Transverse colon (tissue), 4 donors: Measurements from ENCODE around the gene ZNF521. TPM values are rescaled to one million over a fixed set of nuclear protein-coding genes. Genes with fewer than 3 reads are reported as not detected.

Source experiments
- DNase-seq: peaks from one replicate; pipeline ENCODE4 v3.0.0-alpha.2; 2019
- H3K27ac ChIP-seq, 4 donors: fragments of 200-600 bp; sonication (generic); 2 replicates each; pipeline ENCODE4 v1.5.1; 2016 to 2018; ENCODE audit warnings: inconsistent platforms in 4 of 4
- H3K27me3 ChIP-seq: fragments of 200-600 bp; sonication (generic); 2 replicates; pipeline ENCODE4 v1.5.1; 2017; ENCODE audit warnings: inconsistent platforms
- H3K36me3 ChIP-seq, 4 donors: fragments of 200-600 bp; sonication (generic); 2 replicates each; pipeline ENCODE4 v1.5.1; 2017 to 2019; ENCODE audit warnings: inconsistent platforms in 4 of 4
- H3K4me1 ChIP-seq, 4 donors: fragments of 200-600 bp; sonication (generic); 2 replicates each; pipeline ENCODE4 v1.5.1; 2017 to 2020; ENCODE audit warnings: inconsistent platforms in 4 of 4
- H3K4me3 ChIP-seq, 4 donors: fragments of 200-600 bp; sonication (generic); 1 replicate in 1 of 4; 2 replicates in 3 of 4; pipeline versions ENCODE4 v1.5.1 to v1.6.1; 2017 to 2019; ENCODE audit warnings: inconsistent platforms in 4 of 4
- H3K9me3 ChIP-seq, 2 donors: fragments of 200-600 bp; sonication (generic); 2 replicates each; pipeline ENCODE4 v1.5.1; 2017 to 2019; ENCODE audit warnings: inconsistent platforms in 2 of 2
- CTCF ChIP-seq, 5 experiments: fragments of 200-600 bp in 3 of 5; fragments of 450-650 bp in 2 of 5; sonication (generic) in 3 of 5; IDR thresholded peaks; 1 replicate in 2 of 5; 2 replicates in 3 of 5; pipeline ENCODE4 v1.5.1; 2016 to 2017; ENCODE audit warnings: antibody characterized with exemption in 5 of 5, inconsistent platforms in 3 of 5, mild to moderate bottlenecking in 2 of 5, moderate library complexity in 1 of 5
- EP300 ChIP-seq: sonication (generic); formaldehyde crosslinking; IDR thresholded peaks from one replicate; pipeline ENCODE4 v1.6.1; 2017; ENCODE audit warnings: antibody characterized with exemption, low read depth
- POLR2A ChIP-seq: fragments of 450-650 bp; IDR thresholded peaks from one replicate; pipeline ENCODE4 v1.6.1; 2016; ENCODE audit warnings: antibody characterized with exemption, mild to moderate bottlenecking, moderate library complexity
- POLR2AphosphoS5 ChIP-seq, 3 donors: sonication (generic); formaldehyde crosslinking; IDR thresholded peaks; one replicate each; pipeline ENCODE4 v1.6.1; 2016; ENCODE audit warnings: antibody characterized with exemption in 3 of 3
- WGBS, 2 donors: methylation state at CpG; one replicate each; pipeline ENCODE4 v1.1.5; 2018; ENCODE audit warnings: low coverage in 1 of 2; 5-methylcytosine and 5-hydroxymethylcytosine counted together
- in situ Hi-C, 4 donors: fragments of 200-750 bp; cut with MboI; loops; one replicate each; pipeline versions ENCODE4 v1.15.0 to v1.15.1; 2017; ENCODE audit warnings: low sequenced_read_pairs in 3 of 4, low pct_ligation_motif_present in 1 of 4, low pct_unique_long_range_greater_than_20kb in 1 of 4
- intact Hi-C: fragments of 100-400 bp; cut with DNase I; formaldehyde crosslinking; loops from one replicate; pipeline ENCODE4 v1.15.1; 2023; ENCODE audit warnings: low total_unique reads
- total RNA-seq, 4 donors: library from RNA; depleted of rRNA; stranded (reverse); fragments of >200 nt; gene quantifications; one replicate each; pipeline ENCODE4 v1.1.0, GENCODE V29; 2016

The ZNF521 gene
- total RNA-seq, 4 donors from 2014 or later: 6.4 to 29.5 (median 9.0) TPM

GRCh38 chr18:25282282-25282681 lies 69.7 kb downstream of the ZNF521 start:
- no peak overlapping the region for H3K4me3 ChIP-seq
- intact Hi-C loops (no loop called here), in situ Hi-C loops (no loop called here)
- no peaks in the 10 kb centered on the region for H3K27me3 ChIP-seq
- TF ChIP-seq POLR2A (no peak), EP300 (no peak), POLR2AphosphoS5 (IDR thresholded peaks at IDR 0.05) (no peak)
- H3K9me3 ChIP-seq: no peaks in the 10 kb centered on the region
- H3K36me3 ChIP-seq: no peaks in the 10 kb centered on the region
- peaks cover 0 to 7% (median 0%) of the 10 kb centered on the region in 4 donors for H3K4me1 ChIP-seq
- DNase-seq: peak; percentile 17
- 27 to 42% methylated on average over 4 to 8 of the region's 8 CpGs for WGBS, 2 donors
- H3K27ac ChIP-seq: peak overlapping the region in 1 of 4 donors; percentile 2

GRCh38 chr18:25281556-25281955 lies 70.4 kb downstream of the ZNF521 start:
- WGBS, 2 donors: 85 to 89% methylated on average over 6 of the region's 6 CpGs
- Histone ChIP-seq H3K4me3 (no peak overlapping the region), H3K9me3 (no peaks in the 10 kb centered on the region), H3K27me3 (no peaks in the 10 kb centered on the region), H3K27ac (no peak overlapping the region), H3K36me3 (no peaks in the 10 kb centered on the region), H3K4me1 (peaks cover 0 to 7% (median 0%) of the 10 kb centered on the region in 4 donors)
- intact Hi-C loops: no loop called here
- no peak for DNase-seq
- TF ChIP-seq POLR2A (no peak), CTCF (IDR thresholded peaks at IDR 0.05) (no peak), POLR2AphosphoS5 (IDR thresholded peaks at IDR 0.05) (no peak), EP300 (no peak)
- in situ Hi-C loops: no loop called here

- 69 to 78% methylated on average over 5 to 6 of the region's 6 CpGs for WGBS, 2 donors
- DNase-seq: no peak
- H3K9me3 ChIP-seq: no peaks in the 10 kb centered on the region
- no peak for TF ChIP-seq POLR2AphosphoS5 (IDR thresholded peaks at IDR 0.05)
- TF ChIP-seq EP300: no peak
- in situ Hi-C loops (no loop called here), intact Hi-C loops (no loop called here)
- no peaks in the 10 kb centered on the region for H3K27me3 ChIP-seq
- no peaks in the 10 kb centered on the region for H3K36me3 ChIP-seq
- peaks cover 0 to 7% (median 0%) of the 10 kb centered on the region in 4 donors for H3K4me1 ChIP-seq
- no peak overlapping the region for H3K27ac ChIP-seq
- no peak overlapping the region for H3K4me3 ChIP-seq
Observed at GRCh38 chr18:25279961-25280360, 72.0 kb downstream of the ZNF521 start.

GRCh38 chr18:25279556-25279955 lies 72.4 kb downstream of the ZNF521 start:
- TF ChIP-seq POLR2AphosphoS5 (IDR thresholded peaks at IDR 0.05) (no peak), EP300 (no peak), POLR2A (no peak), CTCF (IDR thresholded peaks at IDR 0.05) (no peak)
- Histone ChIP-seq H3K9me3 (no peaks in the 10 kb centered on the region), H3K4me1 (peaks cover 0 to 6% (median 0%) of the 10 kb centered on the region in 4 donors)

GRCh38 chr18:25279133-25279532 lies 72.8 kb downstream of the ZNF521 start:
- 25 to 30% methylated on average over 2 of the region's 2 CpGs for WGBS, 2 donors
- Histone ChIP-seq H3K9me3 (no peaks in the 10 kb centered on the region), H3K4me3 (no peak overlapping the region), H3K36me3 (no peaks in the 10 kb centered on the region), H3K27me3 (no peaks in the 10 kb centered on the region), H3K4me1 (peaks cover 0 to 2% (median 0%) of the 10 kb centered on the region in 4 donors), H3K27ac (no peak overlapping the region)
- intact Hi-C loops (no loop called here), in situ Hi-C loops (no loop called here)
- no peak for DNase-seq
- TF ChIP-seq POLR2A (no peak), POLR2AphosphoS5 (IDR thresholded peaks at IDR 0.05) (no peak), EP300 (no peak), CTCF (IDR thresholded peaks at IDR 0.05) (no peak)

More at GRCh38 chr18:25279556-25279955, 72.4 kb downstream of the ZNF521 start:
- no peaks in the 10 kb centered on the region for H3K27me3 ChIP-seq
- intact Hi-C loops: no loop called here
- WGBS, 2 donors: 55 to 72% methylated on average over 3 of the region's 3 CpGs
- in situ Hi-C loops: no loop called here
- no peaks in the 10 kb centered on the region for H3K36me3 ChIP-seq
- no peak overlapping the region for H3K4me3 ChIP-seq
- DNase-seq: no peak
- no peak overlapping the region for H3K27ac ChIP-seq
